HFF-Myc (cell line): ENCODE data around the gene CDH16.

Experiments
- DNase-seq: peaks from one replicate; pipeline ENCODE4 v3.0.0-alpha.2; 2011; ENCODE audit warnings: low read depth; ENCODE audit errors: extremely low read depth
- H3K4me3 ChIP-seq: replicated peaks from 2 replicates; pipeline ENCODE4 v1.5.1; 2011; ENCODE audit warnings: low read depth, mild to moderate bottlenecking, control low read depth, low read length
- CTCF ChIP-seq: IDR thresholded peaks from 2 replicates; pipeline ENCODE4 v1.5.1; 2012; ENCODE audit warnings: mild to moderate bottlenecking, low read depth, low read length, control low read depth; ENCODE audit errors: missing control alignments

The CDH16 gene

GRCh38 chr16:66889622-66890021 lies 29.1 kb downstream of the CDH16 start:
- DNase-seq: no peak
- no peak overlapping the region for H3K4me3 ChIP-seq
- no peak for TF ChIP-seq CTCF

- no peak for TF ChIP-seq CTCF
- no peak for DNase-seq
- H3K4me3 ChIP-seq: no peak overlapping the region
These were observed 29.8 kb downstream of the CDH16 start for GRCh38 chr16:66888647-66889615.

GRCh38 chr16:66886914-66887313 lies 31.8 kb downstream of the CDH16 start:
- H3K4me3 ChIP-seq: no peak overlapping the region
- no peak for DNase-seq
- no peak for TF ChIP-seq CTCF

- no peak overlapping the region for H3K4me3 ChIP-seq
- TF ChIP-seq CTCF: no peak
- DNase-seq: no peak
These were observed 32.4 kb downstream of the CDH16 start for GRCh38 chr16:66886321-66886720.

- DNase-seq: no peak
These were observed 33.2 kb downstream of the CDH16 start for GRCh38 chr16:66885491-66885890.

GRCh38 chr16:66882702-66883101 lies 36.0 kb downstream of the CDH16 start:
- TF ChIP-seq CTCF: no peak
- no peak overlapping the region for H3K4me3 ChIP-seq
- no peak for DNase-seq

More at GRCh38 chr16:66885491-66885890, 33.2 kb downstream of the CDH16 start:
- no peak overlapping the region for H3K4me3 ChIP-seq
- TF ChIP-seq CTCF: no peak
